ENCODE data around the gene CNPY4. TPM values are rescaled to one million over a fixed set of nuclear protein-coding genes. Genes with fewer than 3 reads are reported as not detected.

Gene CNPY4
- total RNA-seq: 22.5 TPM

GRCh38 chr7:100119072-100119969, at the start of gene CNPY4, which contains the start of gene TAF6:
Gene CNPY4 (plus strand): TSS chr7:100119634. CDS start chr7:100119745, 111 bp downstream.
Gene TAF6 (minus strand): TSS chr7:100119358. CDS start chr7:100114209, 5,149 bp downstream.

GRCh38 chr7:100081535-100082102, 37.8 kb upstream of the CNPY4 start, which contains the start of gene ZNF3:
Gene ZNF3 (minus strand): TSS chr7:100081723. CDS start chr7:100077357, 4,366 bp downstream.

GRCh38 chr7:100088621-100089457, 30.6 kb upstream of the CNPY4 start, which contains the start of gene COPS6:
Gene COPS6 (plus strand): TSS chr7:100088969. CDS start chr7:100088991, 22 bp downstream.

GRCh38 chr7:100101016-100101862, 18.2 kb upstream of the CNPY4 start, which contains the start of the genes AP4M1 and MCM7:
Gene AP4M1 (plus strand): TSS chr7:100101643. CDS start chr7:100101715, 72 bp downstream.
Gene MCM7 (minus strand): TSS chr7:100101397. CDS start chr7:100101294, 103 bp downstream.

GRCh38 chr7:100126931-100127865, 7.8 kb downstream of the CNPY4 start, which contains the start of gene MBLAC1:
Gene MBLAC1 (plus strand): TSS chr7:100126967. CDS start chr7:100127396, 429 bp downstream.

GRCh38 chr7:100148559-100149328, 29.3 kb downstream of the CNPY4 start, which contains the start of gene LAMTOR4:
Gene LAMTOR4 (plus strand): TSS chr7:100148918. CDS start chr7:100148973, 55 bp downstream.

GRCh38 chr7:100158229-100159098, 39.0 kb downstream of the CNPY4 start, which contains the start of gene TRAPPC14:
Gene TRAPPC14 (minus strand): TSS chr7:100158723. CDS start chr7:100158499, 224 bp downstream.

Small RNA genes within 50 kb of the gene (small RNA-seq; reads per million reads assigned to genes)
- 110 reads per million, percentile 95 among the genes with 10 or more reads in this experiment for gene MIR106B (ENCODE audit: low replicate concordance)
- 1,557 reads per million, percentile 99 among the genes with 10 or more reads in this experiment for gene MIR25 (ENCODE audit: low replicate concordance)
- 1,097 reads per million, percentile 98 among the genes with 10 or more reads in this experiment for gene MIR93 (ENCODE audit: low replicate concordance)

Other genes with a start within 250 kb of the CNPY4 start
- gene OR2AE1, start 242.6 kb upstream of the CNPY4 start, total RNA-seq: not detected
- gene TRIM4, start 200.1 kb upstream of the CNPY4 start, total RNA-seq: 20.7 TPM
- gene GJC3, start 190.0 kb upstream of the CNPY4 start, total RNA-seq: not detected
- not detected for gene AZGP1, start 143.6 kb upstream of the CNPY4 start, total RNA-seq
- gene ZKSCAN1, start 104.0 kb upstream of the CNPY4 start, total RNA-seq: 87.0 TPM
- 21.3 TPM for gene ZSCAN21, start 69.9 kb upstream of the CNPY4 start, total RNA-seq
- 72.9 TPM for gene ZNF3, start 37.9 kb upstream of the CNPY4 start, total RNA-seq
- gene COPS6, start 30.7 kb upstream of the CNPY4 start, total RNA-seq: 35.7 TPM
- gene MCM7, start 18.2 kb upstream of the CNPY4 start, total RNA-seq: 76.1 TPM
- 29.7 TPM for gene AP4M1, start 18.0 kb upstream of the CNPY4 start, total RNA-seq
- gene TAF6, start 276 bp upstream of the CNPY4 start, total RNA-seq: 27.9 TPM
- gene MBLAC1, start 7.3 kb downstream of the CNPY4 start, total RNA-seq: 8.1 TPM
- 31.0 TPM for gene LAMTOR4, start 29.3 kb downstream of the CNPY4 start, total RNA-seq
- gene TRAPPC14, start 39.1 kb downstream of the CNPY4 start, total RNA-seq: 19.7 TPM
- gene GAL3ST4, start 49.0 kb downstream of the CNPY4 start, total RNA-seq: 7.2 TPM
- 67.3 TPM for gene GPC2, start 57.7 kb downstream of the CNPY4 start, total RNA-seq
- 1.3 TPM for gene STAG3, start 58.3 kb downstream of the CNPY4 start, total RNA-seq
- not detected for gene PVRIG, start 100.3 kb downstream of the CNPY4 start, total RNA-seq
- not detected for gene SPDYE3, start 188.1 kb downstream of the CNPY4 start, total RNA-seq
- 35.4 TPM for gene PILRB, start 238.5 kb downstream of the CNPY4 start, total RNA-seq

Measured in parietal lobe (tissue), 2 donors.